GM18868 (cell line): ENCODE results near the gene LRRC4C.

ENCODE experiments used
- ATAC-seq: cut with Tn5 transposase; IDR thresholded peaks from one replicate; pipeline ENCODE4 v1.9.1; 2021; ENCODE audit warnings: mild to moderate bottlenecking, moderate library complexity; ENCODE audit not compliant: unreplicated experiment

The LRRC4C gene

DNA sequence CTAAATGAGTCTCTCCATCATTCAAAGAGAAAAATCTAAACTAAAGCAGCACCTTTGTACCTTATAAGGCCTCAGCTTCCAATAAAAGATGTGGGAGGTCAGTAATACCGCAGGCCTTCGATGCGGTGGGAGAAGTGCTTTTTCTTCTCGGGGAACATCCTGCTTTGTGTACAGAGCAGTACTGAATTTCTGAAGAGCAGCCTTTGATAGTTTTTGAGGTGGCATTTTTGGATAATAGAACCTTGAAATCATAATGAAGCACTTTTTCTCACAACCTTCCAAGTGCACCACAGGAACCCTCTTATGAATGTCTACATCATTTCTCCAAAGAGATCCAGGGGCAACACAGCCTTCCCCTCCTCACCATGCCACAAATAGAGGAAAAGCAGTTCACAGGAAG is 39.6 kb downstream of the LRRC4C start:
- no peak for ATAC-seq

GRCh38 chr11:41414771-41415440 is 44.5 kb downstream of the LRRC4C start:
- no peak for ATAC-seq

DNA sequence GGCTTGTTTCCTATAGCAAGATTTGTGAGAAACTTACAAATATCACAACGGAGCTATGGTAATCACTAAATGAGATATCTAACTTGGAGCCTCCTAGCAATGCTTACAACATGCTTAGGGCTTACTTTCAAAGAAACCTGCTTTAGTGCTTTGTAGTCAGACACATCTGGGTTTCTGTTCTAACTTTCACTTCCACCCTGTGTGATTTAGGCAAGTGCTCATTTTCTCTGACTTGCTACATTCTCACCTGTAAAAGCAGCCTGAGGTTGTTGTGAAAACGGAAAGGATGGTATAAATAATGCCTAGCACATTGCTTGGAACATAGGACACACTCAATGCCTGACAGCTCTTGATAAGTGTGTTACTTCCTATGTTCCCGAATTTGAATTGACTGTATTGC is 45.6 kb downstream of the LRRC4C start:
- peak; percentile 98 for ATAC-seq

DNA sequence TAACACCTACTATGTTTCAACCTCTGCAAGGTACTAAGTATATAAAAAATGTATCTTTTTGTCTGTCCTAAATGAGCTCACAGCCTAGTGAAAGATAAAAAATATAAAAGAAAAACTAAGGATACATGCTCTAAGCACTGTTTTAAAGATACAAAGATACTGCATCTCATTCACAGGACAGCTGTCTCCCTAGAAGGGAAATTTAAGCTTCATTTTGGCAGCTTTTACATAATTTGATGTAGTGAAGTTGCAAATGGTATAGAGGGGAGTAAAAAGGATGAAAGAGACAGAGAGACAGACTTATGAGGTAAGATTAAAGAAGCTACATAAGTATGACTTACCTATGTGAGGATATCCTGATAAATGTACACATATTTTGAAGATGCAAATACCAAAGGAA is 53.6 kb downstream of the LRRC4C start:
- no peak for ATAC-seq

GRCh38 chr11:41404109-41404508 is 55.3 kb downstream of the LRRC4C start:
- ATAC-seq = no peak

DNA sequence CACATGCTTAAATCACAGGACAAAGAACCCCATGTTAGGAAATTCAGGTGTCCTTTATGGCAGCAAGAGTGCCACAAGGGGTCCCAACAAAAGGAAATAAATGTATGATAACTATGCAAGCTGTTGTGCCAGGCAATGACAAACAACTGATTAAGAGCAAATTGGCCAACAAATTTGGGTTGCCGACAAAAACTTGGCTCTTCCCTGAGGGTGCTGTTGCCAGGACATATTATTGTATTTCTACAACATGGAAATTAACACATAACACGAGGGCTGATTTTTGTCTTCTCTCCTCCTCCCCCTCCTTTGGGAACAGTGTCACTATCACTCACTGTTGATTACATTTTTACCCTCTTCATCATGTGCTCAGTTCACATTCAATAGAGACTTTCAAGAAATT is 56.0 kb downstream of the LRRC4C start:
- ATAC-seq = no peak

DNA sequence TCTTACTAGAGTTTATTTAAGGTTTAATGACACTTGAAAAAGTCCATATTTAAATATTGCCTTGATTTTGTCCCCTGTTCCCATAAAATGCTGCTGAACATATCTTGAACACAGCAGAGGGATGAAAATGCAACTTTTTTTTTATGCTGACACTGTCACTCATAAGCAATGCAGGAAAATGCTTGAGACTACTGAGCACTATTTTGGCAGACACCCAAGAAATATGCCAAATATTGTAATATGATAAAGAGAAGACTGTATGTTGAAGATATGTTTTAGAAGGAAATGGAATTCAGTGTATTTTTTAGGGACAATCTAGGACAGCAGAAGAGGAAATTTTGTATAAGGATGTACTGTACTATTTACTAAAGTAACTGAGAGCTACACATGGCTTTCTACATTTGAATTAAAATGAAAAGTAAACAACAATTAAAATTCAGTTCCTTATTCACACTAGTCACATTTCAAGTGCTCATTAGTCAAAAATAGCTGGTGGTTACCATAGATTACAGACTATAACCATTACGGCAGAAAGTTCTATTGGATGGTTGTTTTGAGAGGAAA is 58.6 kb downstream of the LRRC4C start:
- no peak for ATAC-seq

GRCh38 chr11:41400124-41400523 is 59.3 kb downstream of the LRRC4C start:
- no peak for ATAC-seq

- ATAC-seq = no peak
These were observed 60.1 kb downstream of the LRRC4C start for GRCh38 chr11:41399323-41399722.

- ATAC-seq = no peak
These were observed 61.3 kb downstream of the LRRC4C start for GRCh38 chr11:41398175-41398574.

- no peak for ATAC-seq
These were observed 64.8 kb downstream of the LRRC4C start for GRCh38 chr11:41394521-41395195.

DNA sequence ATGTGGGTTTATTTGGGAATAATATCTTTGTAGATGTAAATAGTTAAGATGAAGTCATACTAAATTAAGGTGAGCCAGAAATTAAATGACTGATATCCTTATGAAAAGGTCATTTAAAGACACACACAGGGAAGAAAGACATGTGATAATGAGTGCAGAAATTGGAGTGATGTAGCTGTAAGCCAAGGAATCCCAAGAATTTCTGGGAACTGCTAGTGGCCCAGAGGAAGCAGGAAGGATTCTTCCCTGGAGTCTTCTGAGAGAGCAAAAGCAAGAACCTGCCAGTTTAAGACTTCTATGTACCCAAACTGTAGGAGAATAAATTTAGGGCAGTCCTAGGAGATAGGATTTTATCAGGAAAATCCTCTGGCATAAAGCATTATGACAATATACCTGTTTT is 66.9 kb downstream of the LRRC4C start:
- ATAC-seq = no peak

- no peak for ATAC-seq
These were observed 69.8 kb downstream of the LRRC4C start for GRCh38 chr11:41389623-41390130.

- ATAC-seq = no peak
These were observed 75.1 kb downstream of the LRRC4C start for GRCh38 chr11:41384329-41384728.

- no peak for ATAC-seq
These were observed 75.7 kb downstream of the LRRC4C start for GRCh38 chr11:41383768-41384167.

- no peak for ATAC-seq
These were observed 76.5 kb downstream of the LRRC4C start for GRCh38 chr11:41382927-41383326.

DNA sequence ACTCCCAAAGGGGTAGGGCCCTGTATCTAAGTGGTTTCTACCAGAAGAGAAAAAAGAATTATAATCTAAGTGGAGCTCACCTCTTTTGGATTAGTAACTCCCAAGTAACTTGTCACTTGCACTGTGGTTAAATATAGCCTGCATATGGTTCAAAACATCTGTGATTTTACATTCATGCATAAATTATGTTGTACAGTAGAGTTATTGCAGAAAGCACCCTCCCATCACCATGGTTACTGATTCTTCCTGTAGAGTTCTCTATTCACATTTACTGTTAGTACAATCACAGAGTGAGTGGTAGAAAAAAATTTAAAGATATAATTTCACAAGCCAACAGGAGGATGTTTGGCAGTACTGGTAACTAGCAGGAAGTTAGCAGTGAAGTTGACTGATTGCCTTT is 80.4 kb downstream of the LRRC4C start:
- ATAC-seq = no peak

- no peak for ATAC-seq
These were observed 81.6 kb downstream of the LRRC4C start for GRCh38 chr11:41377709-41378394.

DNA sequence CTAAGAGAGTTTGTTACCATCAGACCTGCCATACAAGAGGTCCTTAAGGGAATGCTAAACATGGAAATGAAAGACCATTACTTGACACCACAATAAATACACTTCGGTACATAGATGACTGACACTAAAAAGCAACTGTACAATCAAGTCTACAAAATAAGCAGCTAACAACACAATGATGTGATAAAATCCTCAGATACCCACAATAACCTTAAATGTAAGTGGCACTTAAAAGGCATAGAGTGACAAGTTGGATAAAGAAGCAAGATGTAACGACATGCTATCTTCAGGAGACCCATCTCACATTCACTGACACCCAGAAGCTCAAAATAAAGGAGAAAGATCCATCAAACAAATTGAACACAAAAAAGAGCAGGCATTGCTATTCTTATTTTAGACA is 107.6 kb downstream of the LRRC4C start:
- no peak for ATAC-seq

DNA sequence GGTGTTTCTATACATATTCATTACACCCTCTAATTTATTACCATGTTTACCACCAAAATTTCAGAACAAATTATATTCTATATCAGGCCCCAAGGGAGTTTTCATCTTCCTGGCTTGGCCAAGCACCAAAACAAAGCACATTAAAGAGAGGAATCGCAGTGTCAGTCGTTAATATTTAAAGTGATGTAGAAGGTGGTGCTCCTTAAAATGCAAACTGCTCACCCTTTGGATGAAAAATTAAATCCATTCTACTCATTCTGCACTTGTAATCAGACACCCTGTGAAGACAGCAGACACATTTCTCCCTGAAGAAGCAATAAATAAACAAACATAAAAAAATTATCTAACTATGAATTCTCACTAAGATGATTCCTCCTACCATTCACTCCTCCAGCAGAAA is 113.4 kb downstream of the LRRC4C start:
- no peak for ATAC-seq

- ATAC-seq = peak; percentile 48
These were observed 125.2 kb downstream of the LRRC4C start for GRCh38 chr11:41334007-41334933.
